Activated T-cell treated with anti-CD3 and anti-CD28 coated beads, Interleukin-2, amount 50 U/mL, for 24 hours (primary cell): Measurements from ENCODE around the gene C16orf90.
"Not testable (repeated sequence)": the region's sequence is repeated elsewhere in the genome, so short reads cannot be mapped to it uniquely, and the experiment has no call there.

ENCODE experiments used
- DNase-seq: peaks from one replicate; pipeline ENCODE4 v3.0.0-alpha.2; 2020
- H3K27ac Mint-ChIP-seq: 2 replicates; pipeline ENCODE4 v1.8.0; 2020; ENCODE audit warnings: mild to moderate bottlenecking, mixed read lengths
- H3K27me3 Mint-ChIP-seq: 2 replicates; pipeline ENCODE4 v1.8.0; 2020; ENCODE audit warnings: mixed read lengths
- H3K36me3 Mint-ChIP-seq: 2 replicates; pipeline ENCODE4 v1.8.0; 2020; ENCODE audit warnings: low read depth, mixed read lengths
- H3K4me1 Mint-ChIP-seq: 2 replicates; pipeline ENCODE4 v1.8.0; 2020; ENCODE audit warnings: low read depth, mixed read lengths
- H3K4me3 Mint-ChIP-seq: 2 replicates; pipeline ENCODE4 v1.8.0; 2020; ENCODE audit warnings: mild to moderate bottlenecking, moderate library complexity, mixed read lengths
- H3K9me3 Mint-ChIP-seq: 2 replicates; pipeline ENCODE4 v1.8.0; 2020; ENCODE audit warnings: mixed read lengths

The C16orf90 gene

DNA sequence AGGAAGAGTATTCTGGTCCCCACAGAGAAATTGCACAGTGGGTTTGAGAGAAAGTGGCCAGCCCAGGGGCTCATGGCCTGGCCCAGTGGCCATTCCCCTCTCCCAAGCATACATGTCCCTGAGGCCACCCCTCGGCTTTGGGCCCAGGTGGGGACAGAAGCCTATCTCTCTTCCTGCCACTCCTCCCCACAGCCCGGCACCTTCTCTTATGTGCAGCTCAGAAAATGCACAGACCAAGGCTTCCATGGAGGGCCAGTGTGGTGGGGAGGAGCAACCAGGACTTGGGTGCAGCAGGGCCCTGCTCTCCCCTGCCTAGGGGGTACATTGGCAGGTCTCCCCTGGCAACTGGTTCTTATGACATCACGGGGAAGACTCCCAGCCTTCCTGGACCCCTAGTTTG, at the start of gene C16orf90:
Gene C16orf90 (minus strand): TSS at position 314 of the 400 bp plus-strand sequence. CDS start 68 bp downstream, at position 246.
- DNase-seq = no peak
- H3K36me3 Mint-ChIP-seq = no peaks in the 10 kb centered on the region
- H3K27ac Mint-ChIP-seq = no peak within 1 kb of the TSS
- peaks cover 9% of the 10 kb centered on the region for H3K4me1 Mint-ChIP-seq
- H3K9me3 Mint-ChIP-seq = peaks cover 6% of the 10 kb centered on the region
- no peaks in the 10 kb centered on the region for H3K27me3 Mint-ChIP-seq
- no peak within 1 kb of the TSS for H3K4me3 Mint-ChIP-seq

DNA sequence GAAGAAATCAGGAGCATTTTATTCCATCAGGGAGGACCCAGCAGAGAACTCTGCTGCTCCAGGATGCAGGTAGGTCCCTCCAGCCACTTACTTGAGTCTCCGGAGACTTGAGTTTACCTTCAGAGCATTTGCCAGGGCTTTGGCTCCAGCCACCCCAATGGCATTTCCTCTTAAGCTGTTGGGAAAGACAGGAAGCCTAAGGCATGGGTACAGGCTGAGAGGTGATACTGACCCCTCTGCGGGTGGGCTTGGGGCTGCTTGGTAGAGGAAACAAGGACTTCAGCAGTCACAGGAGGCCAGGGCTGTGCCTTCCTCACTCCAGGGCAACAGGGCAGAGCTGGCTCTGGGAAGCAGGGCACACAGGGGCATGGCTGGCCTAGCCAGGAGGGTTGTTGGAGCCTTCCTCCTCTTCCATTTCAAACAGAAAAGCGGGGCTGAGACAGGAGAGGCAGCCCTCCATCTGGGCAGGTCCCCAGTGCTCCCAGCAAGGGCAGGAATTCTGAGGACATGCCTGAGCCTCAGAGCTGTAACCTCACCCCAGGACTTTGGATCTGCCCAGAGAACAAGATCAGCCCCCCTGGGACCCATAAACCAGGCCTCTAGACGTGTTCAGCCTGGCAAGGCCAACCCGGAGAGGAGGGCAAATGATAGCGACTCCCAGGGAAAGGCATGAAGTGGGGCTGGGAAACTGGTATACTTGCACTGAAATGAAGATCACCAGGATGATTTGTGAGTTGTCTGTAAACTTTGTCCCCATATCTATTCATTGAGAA, 47.5 kb upstream of the C16orf90 start:
- Mint-ChIP-seq H3K4me1 (no peaks in the 10 kb centered on the region), H3K9me3 (no peaks in the 10 kb centered on the region), H3K27ac (peak overlapping the region; percentile 68), H3K4me3 (no peak overlapping the region), H3K36me3 (peaks cover 70% of the 10 kb centered on the region), H3K27me3 (no peaks in the 10 kb centered on the region)
- no peak for DNase-seq

- Mint-ChIP-seq H3K9me3 (no peaks in the 10 kb centered on the region), H3K36me3 (peaks cover 71% of the 10 kb centered on the region), H3K4me1 (no peaks in the 10 kb centered on the region), H3K4me3 (no peak overlapping the region), H3K27me3 (no peaks in the 10 kb centered on the region), H3K27ac (peak overlapping the region; percentile 40)
- DNase-seq = no peak
Observed at GRCh38 chr16:3541527-3542155, 46.4 kb upstream of the C16orf90 start.

- H3K4me3 Mint-ChIP-seq = no peak overlapping the region
- H3K36me3 Mint-ChIP-seq = peaks cover 79% of the 10 kb centered on the region
- H3K27ac Mint-ChIP-seq = peak overlapping the region; percentile 18
- DNase-seq = no peak
- no peaks in the 10 kb centered on the region for H3K4me1 Mint-ChIP-seq
- H3K27me3 Mint-ChIP-seq = no peaks in the 10 kb centered on the region
- H3K9me3 Mint-ChIP-seq = no peaks in the 10 kb centered on the region
Observed at GRCh38 chr16:3538222-3538621, 42.9 kb upstream of the C16orf90 start.

- Mint-ChIP-seq H3K27ac (peak overlapping the region; percentile 44), H3K4me1 (no peaks in the 10 kb centered on the region), H3K4me3 (no peak overlapping the region), H3K36me3 (peaks cover 75% of the 10 kb centered on the region), H3K9me3 (no peaks in the 10 kb centered on the region), H3K27me3 (no peaks in the 10 kb centered on the region)
- DNase-seq = no peak
Observed at GRCh38 chr16:3536851-3537250, 41.6 kb upstream of the C16orf90 start.

DNA sequence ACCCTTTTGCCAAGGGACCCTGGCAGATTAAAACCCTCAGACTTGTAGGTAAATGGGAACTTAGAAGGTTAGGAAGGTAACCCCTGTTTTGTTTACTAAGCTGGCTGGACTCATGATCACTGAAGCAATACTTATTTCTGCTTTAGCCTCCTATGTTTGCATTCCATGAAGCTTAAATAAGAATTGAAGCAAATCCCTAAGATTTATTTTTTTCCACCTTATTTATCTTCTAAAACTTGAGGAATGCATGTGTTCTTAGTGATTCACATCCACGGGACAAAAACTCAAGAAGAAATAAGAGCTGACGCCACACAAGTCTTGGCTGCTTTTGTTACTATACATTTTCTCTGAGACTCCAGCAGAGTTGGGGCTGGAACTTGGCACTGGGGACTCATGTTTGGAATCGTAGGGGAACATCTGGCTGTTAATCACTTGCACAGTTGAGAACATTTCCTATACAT, 41.0 kb upstream of the C16orf90 start:
- H3K9me3 Mint-ChIP-seq = no peaks in the 10 kb centered on the region
- no peaks in the 10 kb centered on the region for H3K4me1 Mint-ChIP-seq
- H3K36me3 Mint-ChIP-seq = peaks cover 73% of the 10 kb centered on the region
- DNase-seq = no peak
- H3K27me3 Mint-ChIP-seq = no peaks in the 10 kb centered on the region
- peak overlapping the region; percentile 44 for H3K27ac Mint-ChIP-seq
- no peak overlapping the region for H3K4me3 Mint-ChIP-seq

DNA sequence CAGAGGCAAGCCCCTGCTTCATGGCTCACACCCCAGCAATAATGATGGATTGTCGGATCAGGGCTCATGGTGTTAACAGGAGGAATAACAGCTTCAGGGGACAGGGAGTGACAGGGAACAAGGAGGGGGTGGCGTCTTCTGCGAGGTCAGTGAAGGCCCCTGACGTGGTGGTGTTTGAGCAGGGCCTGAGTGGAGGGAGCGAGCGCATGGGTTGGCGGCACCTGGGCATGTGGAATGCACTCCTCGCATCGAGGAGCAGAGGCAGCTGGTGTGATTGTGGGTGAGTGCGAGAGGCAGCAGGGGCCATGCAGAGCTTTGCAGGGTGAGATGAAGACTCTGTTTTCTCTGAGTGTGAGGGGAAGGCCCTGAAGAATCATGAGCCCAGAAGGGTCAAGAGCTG, 38.8 kb upstream of the C16orf90 start:
- H3K27me3 Mint-ChIP-seq = no peaks in the 10 kb centered on the region
- no peaks in the 10 kb centered on the region for H3K9me3 Mint-ChIP-seq
- H3K4me1 Mint-ChIP-seq = no peaks in the 10 kb centered on the region
- H3K27ac Mint-ChIP-seq = peak overlapping the region; percentile 51
- DNase-seq = no peak
- no peak overlapping the region for H3K4me3 Mint-ChIP-seq
- peaks cover 67% of the 10 kb centered on the region for H3K36me3 Mint-ChIP-seq

GRCh38 chr16:3532741-3533140, 37.5 kb upstream of the C16orf90 start:
- Mint-ChIP-seq H3K27ac (no peak overlapping the region), H3K4me1 (no peaks in the 10 kb centered on the region), H3K9me3 (no peaks in the 10 kb centered on the region), H3K36me3 (peaks cover 75% of the 10 kb centered on the region), H3K27me3 (no peaks in the 10 kb centered on the region), H3K4me3 (no peak overlapping the region)
- DNase-seq = no peak

DNA sequence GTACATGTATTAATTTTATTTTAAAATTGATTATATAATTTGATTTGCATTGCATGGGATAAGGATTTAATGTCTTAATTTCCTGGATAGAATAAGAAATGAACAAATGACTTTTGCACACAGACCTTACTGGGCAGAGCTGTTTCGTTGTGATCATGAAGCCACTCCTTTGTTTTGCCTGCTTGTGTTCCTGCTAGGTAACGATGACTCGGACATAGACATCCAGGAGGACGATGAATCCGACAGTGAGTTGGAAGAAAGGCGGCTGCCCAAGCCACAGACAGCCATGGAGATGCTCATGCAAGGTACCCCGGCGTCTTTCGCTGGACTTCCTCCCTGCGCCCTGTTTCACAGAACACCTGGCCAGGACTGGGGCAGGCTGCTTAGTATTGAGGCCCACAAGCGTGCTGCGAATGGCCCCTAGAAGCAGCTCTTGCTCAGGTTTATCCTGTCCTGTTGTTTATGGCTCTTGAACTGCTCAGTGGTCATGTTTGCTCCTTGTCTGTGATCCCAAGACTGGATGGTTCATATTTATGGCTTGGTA, 35.2 kb upstream of the C16orf90 start:
- H3K9me3 Mint-ChIP-seq = no peaks in the 10 kb centered on the region
- DNase-seq = no peak
- H3K27me3 Mint-ChIP-seq = no peaks in the 10 kb centered on the region

GRCh38 chr16:3529175-3529574, 33.9 kb upstream of the C16orf90 start:
- Mint-ChIP-seq H3K27me3 (no peaks in the 10 kb centered on the region), H3K36me3 (peaks cover 73% of the 10 kb centered on the region), H3K27ac (no peak overlapping the region), H3K4me1 (no peaks in the 10 kb centered on the region), H3K4me3 (no peak overlapping the region), H3K9me3 (no peaks in the 10 kb centered on the region)
- DNase-seq = no peak

More for the DNA sequence above, 35.2 kb upstream of the C16orf90 start:
- no peaks in the 10 kb centered on the region for H3K4me1 Mint-ChIP-seq
- H3K4me3 Mint-ChIP-seq = no peak overlapping the region
- no peak overlapping the region for H3K27ac Mint-ChIP-seq
- H3K36me3 Mint-ChIP-seq = peaks cover 71% of the 10 kb centered on the region

- Mint-ChIP-seq H3K27me3 (no peaks in the 10 kb centered on the region), H3K9me3 (no peaks in the 10 kb centered on the region), H3K4me1 (no peaks in the 10 kb centered on the region), H3K4me3 (no peak overlapping the region), H3K36me3 (peaks cover 73% of the 10 kb centered on the region), H3K27ac (no peak overlapping the region)
- DNase-seq = no peak
Observed at GRCh38 chr16:3528406-3528805, 33.1 kb upstream of the C16orf90 start.

DNA sequence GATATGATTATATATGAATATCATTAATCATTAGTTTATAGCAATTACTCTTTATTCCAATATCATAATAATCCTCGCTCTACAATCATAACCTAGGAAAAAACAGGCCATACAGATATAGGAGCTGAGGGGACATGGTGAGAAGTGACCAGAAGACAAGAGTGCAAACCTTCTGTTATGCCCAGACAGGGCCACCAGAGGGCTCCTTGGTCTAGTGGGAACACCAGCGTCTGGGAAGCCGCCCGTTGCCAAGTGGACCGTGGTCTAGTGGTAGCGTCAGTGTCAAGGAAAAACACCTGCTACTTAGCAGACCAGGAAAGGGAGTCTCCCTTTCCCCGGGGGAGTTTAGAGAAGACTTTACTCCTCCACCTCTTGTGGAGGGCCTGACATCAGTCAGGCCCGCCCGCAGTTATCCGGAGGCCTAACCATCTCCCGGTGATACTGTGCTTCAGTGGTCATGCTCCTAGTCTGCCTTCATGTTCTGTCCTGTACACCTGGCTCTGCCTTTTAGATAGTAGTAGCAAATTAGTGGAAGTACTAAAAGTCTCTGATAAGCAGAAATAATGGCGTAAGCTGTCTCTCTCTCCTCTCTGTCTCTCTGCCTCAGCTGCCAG, 32.0 kb upstream of the C16orf90 start:
- peak; percentile 67 for DNase-seq
- H3K27me3 Mint-ChIP-seq, H3K27ac Mint-ChIP-seq, H3K4me3 Mint-ChIP-seq, H3K4me1 Mint-ChIP-seq, H3K9me3 Mint-ChIP-seq: not testable (repeated sequence)
- H3K36me3 Mint-ChIP-seq = peaks cover 74% of the 10 kb centered on the region

DNA sequence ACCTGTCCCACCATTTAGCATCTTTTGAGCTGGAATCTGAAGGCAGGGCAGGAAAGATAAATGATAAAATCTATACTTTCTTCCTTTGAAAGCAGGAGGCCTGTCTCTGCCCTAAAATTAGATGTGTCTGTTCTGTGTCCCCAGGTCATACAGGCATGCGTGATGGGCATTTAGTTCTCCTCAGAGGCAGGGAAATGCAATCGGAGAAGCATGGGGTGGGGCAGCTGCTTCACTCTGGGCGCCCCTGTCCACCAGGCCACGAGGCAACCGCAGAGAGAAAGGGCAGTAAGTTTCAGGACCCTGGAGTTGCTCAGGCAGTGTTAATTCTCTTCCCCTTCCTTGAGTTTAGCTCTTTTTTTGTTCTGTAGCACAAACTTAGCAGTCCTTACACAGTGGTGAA, 30.7 kb upstream of the C16orf90 start:
- DNase-seq = no peak
- Mint-ChIP-seq H3K36me3 (peaks cover 69% of the 10 kb centered on the region), H3K9me3 (no peaks in the 10 kb centered on the region), H3K27me3 (no peaks in the 10 kb centered on the region), H3K4me1 (no peaks in the 10 kb centered on the region), H3K4me3 (no peak overlapping the region), H3K27ac (no peak overlapping the region)

- Mint-ChIP-seq H3K4me3 (no peak overlapping the region), H3K4me1 (peaks cover 2% of the 10 kb centered on the region), H3K27me3 (no peaks in the 10 kb centered on the region), H3K36me3 (peaks cover 77% of the 10 kb centered on the region), H3K9me3 (no peaks in the 10 kb centered on the region), H3K27ac (no peak overlapping the region)
- no peak for DNase-seq
Observed at GRCh38 chr16:3523281-3523680, 28.0 kb upstream of the C16orf90 start.

DNA sequence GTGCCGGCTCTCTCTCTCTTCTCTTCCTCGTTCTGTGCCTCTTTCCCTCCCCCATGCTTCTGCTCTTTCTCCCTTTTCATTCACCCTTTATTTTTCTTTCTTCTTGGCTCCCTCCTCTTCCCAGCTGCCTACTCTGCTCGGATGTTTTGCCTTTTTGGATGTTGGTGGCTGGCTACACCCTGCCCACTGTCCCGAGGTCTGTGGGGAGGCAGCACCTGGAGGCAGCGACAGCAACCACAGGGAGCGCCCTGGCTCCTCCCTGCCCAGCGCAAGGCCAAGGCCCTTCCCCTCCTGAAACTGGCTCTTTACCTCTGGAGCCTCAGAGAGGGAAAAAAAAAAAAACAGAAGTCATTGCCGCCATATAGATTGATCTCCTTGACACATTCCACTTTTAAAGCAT, 25.6 kb upstream of the C16orf90 start:
- Mint-ChIP-seq H3K4me1 (peaks cover 3% of the 10 kb centered on the region), H3K4me3 (no peak overlapping the region), H3K9me3 (no peaks in the 10 kb centered on the region), H3K27me3 (no peaks in the 10 kb centered on the region), H3K27ac (no peak overlapping the region), H3K36me3 (peaks cover 75% of the 10 kb centered on the region)
- DNase-seq = no peak
